GM12878 (cell line): ENCODE results near the gene TOMM40L. TPM values are rescaled to one million over a fixed set of nuclear protein-coding genes. Genes with fewer than 3 reads are reported as not detected.

Experiments
- ATAC-seq: fragments of 200-7000 bp; cut with Tn5 transposase; 3 replicates; pipeline ENCODE4 v1.9.1; 2020; ENCODE audit warnings: mild to moderate bottlenecking, moderate library complexity
- BruUV-seq: library from RNA; stranded (reverse); fragments of 400-500 nt; replicated peaks from 2 replicates; lab custom pipeline; 2021; lab: Mats Ljungman, UMichigan
- CTCF ChIA-PET: fragments of 300-600 bp; sonication (Branson Sonifier 250); formaldehyde crosslinking; extraction: SDS; loops from one replicate; lab custom pipeline; 2021; ENCODE audit warnings: inconsistent platforms; lab: Yijun Ruan, JAX
- POLR2A ChIA-PET: fragments of 350-600 bp; formaldehyde crosslinking; extraction: SDS; loops from one replicate; lab custom pipeline; 2021; ENCODE audit warnings: inconsistent platforms; lab: Charles Lee
- RAD21 ChIA-PET: fragments of 300-600 bp; sonication (Branson Sonifier 250); formaldehyde crosslinking; loops from one replicate; lab custom pipeline; 2023; ENCODE audit warnings: antibody characterized with exemption; ENCODE audit not compliant: unreplicated experiment; lab: Charles Lee
- SMC1A ChIA-PET: fragments of 300-600 bp; sonication (Branson Sonifier 250); formaldehyde crosslinking; loops from one replicate; lab custom pipeline; 2023; ENCODE audit not compliant: unreplicated experiment, uncharacterized antibody; lab: Charles Lee
- DNase-seq: peaks from one replicate; pipeline ENCODE4 v3.0.0-alpha.2; 2011; ENCODE audit warnings: low read depth, low spot score
- FAIRE-seq: peaks from 3 replicates; lab custom pipeline; 2011; peaks lifted over from hg19 to GRCh38; lab: Jason Lieb, UNC
- H2AFZ ChIP-seq: 2 replicates; pipeline ENCODE4 v1.6.0; 2011; ENCODE audit warnings: low read depth, low read length, control low read depth; ENCODE audit not compliant: control insufficient read depth
- H3K27ac ChIP-seq: 2 replicates; pipeline ENCODE4 v1.5.1; 2011; ENCODE audit warnings: control low read depth; ENCODE audit not compliant: control insufficient read depth, insufficient read depth
- H3K27me3 ChIP-seq, 2 experiments: replicated peaks in 1 of 2; 2 replicates each; pipeline versions ENCODE4 v1.6.0 to v1.6.1; 2011; ENCODE audit warnings: low read length in 1 of 2; ENCODE audit not compliant: control insufficient read depth in 2 of 2, insufficient read depth in 2 of 2
- H3K36me3 ChIP-seq, 2 experiments: 2 replicates each; pipeline ENCODE4 v1.5.1; 2011; ENCODE audit warnings: low read length in 1 of 2; ENCODE audit not compliant: control insufficient read depth in 2 of 2, insufficient read depth in 2 of 2
- H3K4me1 ChIP-seq: 2 replicates; pipeline ENCODE4 v1.6.1; 2011; ENCODE audit warnings: mild to moderate bottlenecking, low read length, moderate library complexity, mixed read lengths; ENCODE audit not compliant: control insufficient read depth, insufficient read depth
- H3K4me2 ChIP-seq: 2 replicates; pipeline ENCODE4 v1.6.0; 2011; ENCODE audit warnings: control low read depth; ENCODE audit not compliant: control insufficient read depth, insufficient read depth
- H3K4me3 ChIP-seq: fragments of 200-600 bp; sonication (generic); 2 replicates; pipeline ENCODE4 v1.5.1; 2016
- H3K79me2 ChIP-seq: 2 replicates; pipeline ENCODE4 v1.6.0; 2011; ENCODE audit warnings: low read length; ENCODE audit not compliant: control insufficient read depth, insufficient read depth
- H3K9ac ChIP-seq: 2 replicates; pipeline ENCODE4 v1.8.0; 2011; ENCODE audit warnings: low read length, control low read depth, mixed read lengths; ENCODE audit not compliant: control insufficient read depth, insufficient read depth
- H3K9me3 ChIP-seq: replicated peaks from 3 replicates; pipeline ENCODE4 v1.5.1; 2011; ENCODE audit warnings: mild to moderate bottlenecking, low read length; ENCODE audit not compliant: control insufficient read depth, insufficient read depth
- H4K20me1 ChIP-seq: 2 replicates; pipeline ENCODE4 v1.6.0; 2011; ENCODE audit not compliant: control insufficient read depth, insufficient read depth
- ASH2L ChIP-seq: fragments of 300-600, 200-600 bp; sonication (generic); IDR thresholded peaks from 2 replicates; pipeline ENCODE4 v1.6.1; 2017; ENCODE audit warnings: low read depth, mild to moderate bottlenecking, borderline replicate concordance
- EGR1 ChIP-seq, 2 experiments: IDR thresholded peaks; 1 replicate in 1 of 2; 2 replicates in 1 of 2; pipeline ENCODE4 v1.6.1; 2011 to 2012; ENCODE audit warnings: low read depth in 2 of 2, low read length in 2 of 2, borderline replicate concordance in 1 of 2, mild to moderate bottlenecking in 1 of 2, moderate library complexity in 1 of 2
- ESRRA ChIP-seq: IDR thresholded peaks from 2 replicates; pipeline ENCODE4 v1.6.1; 2012; ENCODE audit warnings: mild to moderate bottlenecking, low read length, improper control_type of control experiment
- EZH2 ChIP-seq: IDR thresholded peaks from 2 replicates; pipeline ENCODE4 v1.6.1; 2012; ENCODE audit warnings: low read depth, mild to moderate bottlenecking, control low read depth, inconsistent platforms, low read length, borderline replicate concordance; ENCODE audit not compliant: control insufficient read depth
- GATAD2B ChIP-seq: fragments of 450-650 bp; conservative IDR thresholded peaks from 2 replicates; pipeline ENCODE4 v1.6.1; 2017; ENCODE audit warnings: low read depth, mild to moderate bottlenecking, moderate library complexity
- HDAC6 ChIP-seq: fragments of 200-600 bp; sonication (generic); IDR thresholded peaks from one replicate; pipeline ENCODE4 v1.8.0; 2017; ENCODE audit warnings: antibody characterized with exemption; ENCODE audit not compliant: unreplicated experiment
- KLF5 ChIP-seq: fragments of 450-650 bp; IDR thresholded peaks from 2 replicates; pipeline ENCODE4 v1.6.1; 2014; ENCODE audit warnings: mild to moderate bottlenecking; ENCODE audit not compliant: partially characterized antibody
- MYC ChIP-seq: IDR thresholded peaks from 2 replicates; pipeline ENCODE4 v1.6.1; 2011; ENCODE audit warnings: mild to moderate bottlenecking, low read length, moderate library complexity, inconsistent platforms; ENCODE audit not compliant: insufficient read depth, insufficient replicate concordance, insufficient read length, severe bottlenecking
- NR2C1 ChIP-seq: fragments of 450-650 bp; IDR thresholded peaks from 2 replicates; pipeline ENCODE4 v1.6.1; 2017; ENCODE audit warnings: antibody characterized with exemption, mild to moderate bottlenecking, moderate library complexity
- PAX5 ChIP-seq: IDR thresholded peaks from 2 replicates; pipeline ENCODE4 v1.6.1; 2011; ENCODE audit warnings: low read depth, low read length, borderline replicate concordance
- PAX8 ChIP-seq: fragments of 450-650 bp; IDR thresholded peaks from 2 replicates; pipeline ENCODE4 v1.6.1; 2017; ENCODE audit warnings: mild to moderate bottlenecking, moderate library complexity
- POLR2A ChIP-seq: IDR thresholded peaks from 2 replicates; pipeline ENCODE4 v1.6.1; 2011; ENCODE audit warnings: low read depth, mild to moderate bottlenecking, low read length
- POLR2AphosphoS5 ChIP-seq: IDR thresholded peaks from 2 replicates; pipeline ENCODE4 v1.6.1; 2011; ENCODE audit warnings: mild to moderate bottlenecking, low read length, inconsistent platforms
- RB1 ChIP-seq: fragments of 450-650 bp; formaldehyde crosslinking; IDR thresholded peaks from 2 replicates; pipeline ENCODE4 v1.6.1; 2017; ENCODE audit warnings: mild to moderate bottlenecking, borderline replicate concordance
- SIN3A ChIP-seq: IDR thresholded peaks from 2 replicates; pipeline ENCODE4 v1.6.1; 2012; ENCODE audit warnings: low read depth, low read length, improper control_type of control experiment
- SUPT20H ChIP-seq: IDR thresholded peaks from 2 replicates; pipeline ENCODE4 v1.6.1; 2011; ENCODE audit warnings: low read depth, mild to moderate bottlenecking, low read length, moderate library complexity, borderline replicate concordance; ENCODE audit not compliant: control insufficient read depth
- TCF7 ChIP-seq: IDR thresholded peaks from 2 replicates; pipeline ENCODE4 v1.6.1; 2014; ENCODE audit warnings: antibody characterized with exemption, borderline replicate concordance
- ZSCAN29 ChIP-seq: fragments of 450-650 bp; IDR thresholded peaks from 2 replicates; pipeline ENCODE4 v1.6.1; 2017; ENCODE audit warnings: mild to moderate bottlenecking, moderate library complexity
- WGBS: methylation state at CpG from one replicate; pipeline ENCODE4 v1.1.6; 2016; ENCODE audit warnings: low lambda C conversion rate; ENCODE audit not compliant: insufficient replicate concordance, insufficient coverage; ENCODE audit errors: missing lambda C conversion rate; 5-methylcytosine and 5-hydroxymethylcytosine counted together
- in situ Hi-C: fragments of 300-500 bp; cut with MboI; formaldehyde crosslinking; loops from 9 replicates; pipeline ENCODE4 v1.14.3; 2018; ENCODE audit warnings: mixed read lengths
- intact Hi-C: fragments of 100-400 bp; cut with micrococcal nuclease; formaldehyde crosslinking; loops from one replicate; pipeline ENCODE4 v1.14.2; 2022; ENCODE audit not compliant: unreplicated experiment
- polyA plus RNA-seq, 11 experiments: library from polyadenylated mRNA; depleted of rRNA in 4 of 11; unstranded in 6 of 11; stranded (reverse) in 5 of 11; fragments of >200 nt; fragmentation: Nextera tagmentation in 4 of 11; fragmentation: Illumina TruSeq in 1 of 11; extraction: Ambion mirVana in 4 of 11; extraction: Trizol in 1 of 11; gene quantifications; 1 replicate in 1 of 11; 2 replicates in 10 of 11; pipeline versions ENCODE4 v1.2.1 to v1.2.3, GENCODE V29; 2011 to 2016; ENCODE audit warnings: inconsistent platforms in 2 of 11, missing spikeins in 2 of 11, low read depth in 1 of 11
- total RNA-seq, 4 experiments: library from RNA; depleted of rRNA in 3 of 4; stranded (reverse); fragments of >200 nt in 3 of 4; fragmentation: Illumina TruSeq in 1 of 4; extraction: Trizol in 1 of 4; gene quantifications; 2 replicates each; pipeline versions ENCODE4 v1.2.1 to v1.2.3, GENCODE V29; 2013 to 2021
- TF ChIP-seq, protein P1 (sequence below): fragments of 450-650 bp; IDR thresholded peaks from 2 replicates; pipeline ENCODE4 v1.6.1; 2016; ENCODE audit warnings: mild to moderate bottlenecking

TOMM40L gene
- total and polyA plus RNA-seq, 10 of the 15 experiments (the other 5 are each of a cell fraction or from before 2014, with no cell fraction given) = 5.9 to 21.6 (median 15.7) TPM

- H3K9ac ChIP-seq = no peak overlapping the region
- H3K27ac ChIP-seq = no peak overlapping the region
- peaks cover 7% of the 10 kb centered on the region; the same call in 1 of the 3 replicates for H3K9me3 ChIP-seq
- in situ Hi-C loops = no loop called here
- SMC1A ChIA-PET = interaction anchor here (0.6 to 2.5 kb wide), 8 partner anchors 11 to 175 kb away, joined by 3 to 10 read pairs (median 4); partner anchors contain the start of gene TOMM40L
- CTCF ChIA-PET = interaction anchor here (2.1 to 4.0 kb wide), 2 partner anchors 31 to 35 kb away, joined by 5 to 16 read pairs; no protein-coding TSS in a partner anchor
- WGBS = 54% methylated on average over 1 of the region's 1 CpG
- intact Hi-C loops = no loop called here
- DNase-seq (no peak), ATAC-seq (no peak), FAIRE-seq (no peak)
- no peak overlapping the region for H2AFZ ChIP-seq
- TF ChIP-seq EZH2 = no peak
- TF ChIP-seq NR2C1 = no peak
- no peak for TF ChIP-seq ZSCAN29
- no peak for TF ChIP-seq MYC
- TF ChIP-seq, protein P1, sequence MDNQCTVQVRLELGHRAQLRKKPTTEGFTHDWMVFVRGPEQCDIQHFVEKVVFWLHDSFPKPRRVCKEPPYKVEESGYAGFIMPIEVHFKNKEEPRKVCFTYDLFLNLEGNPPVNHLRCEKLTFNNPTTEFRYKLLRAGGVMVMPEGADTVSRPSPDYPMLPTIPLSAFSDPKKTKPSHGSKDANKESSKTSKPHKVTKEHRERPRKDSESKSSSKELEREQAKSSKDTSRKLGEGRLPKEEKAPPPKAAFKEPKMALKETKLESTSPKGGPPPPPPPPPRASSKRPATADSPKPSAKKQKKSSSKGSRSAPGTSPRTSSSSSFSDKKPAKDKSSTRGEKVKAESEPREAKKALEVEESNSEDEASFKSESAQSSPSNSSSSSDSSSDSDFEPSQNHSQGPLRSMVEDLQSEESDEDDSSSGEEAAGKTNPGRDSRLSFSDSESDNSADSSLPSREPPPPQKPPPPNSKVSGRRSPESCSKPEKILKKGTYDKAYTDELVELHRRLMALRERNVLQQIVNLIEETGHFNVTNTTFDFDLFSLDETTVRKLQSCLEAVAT = no peak
- TF ChIP-seq RB1 = no peak
- no peak for TF ChIP-seq PAX8
- TF ChIP-seq POLR2A = no peak
- no peak for TF ChIP-seq PAX5
- no peak for TF ChIP-seq HDAC6
- no peak for TF ChIP-seq KLF5
- no peak for TF ChIP-seq POLR2AphosphoS5
- no peak for TF ChIP-seq ESRRA
- no peak for TF ChIP-seq TCF7
- TF ChIP-seq SIN3A = no peak
- TF ChIP-seq GATAD2B = no peak
- TF ChIP-seq EGR1 (IDR thresholded peaks at IDR 0.05; ENCODE audit: borderline replicate concordance in 1 of 2, low read depth in 2 of 2, low read length in 2 of 2) = no peak
- no peak for TF ChIP-seq ASH2L
- no peak for TF ChIP-seq SUPT20H
- peaks cover 0 to 5% of the 10 kb centered on the region in 2 experiments; a peak in 1 of 4 replicates for H3K27me3 ChIP-seq
- no peak overlapping the region for H3K4me3 ChIP-seq
- no TSS peak for BruUV-seq
- no peaks in the 10 kb centered on the region for H3K79me2 ChIP-seq
- no peaks in the 10 kb centered on the region for H3K36me3 ChIP-seq
- peaks cover 13% of the 10 kb centered on the region for H3K4me1 ChIP-seq
- no peak overlapping the region for H3K4me2 ChIP-seq
- RAD21 ChIA-PET = no interaction called here
- POLR2A ChIA-PET = interaction anchor here (0.6 to 1.6 kb wide), 4 partner anchors 11 to 94 kb away, joined by 3 to 4 read pairs (median 3); partner anchors contain the start of gene PPOX
- no peaks in the 10 kb centered on the region for H4K20me1 ChIP-seq
Observed at GRCh38 chr1:161259765-161260164, 33.9 kb downstream of the TOMM40L start.
